ENCODE data around the gene CFAP46. TPM values are rescaled to one million over a fixed set of nuclear protein-coding genes. Genes with fewer than 3 reads are reported as not detected.

The CFAP46 gene
- total and polyA plus RNA-seq, 2 experiments from 2014 or later, result 3.1 to 5.4 TPM

GRCh38 chr10:132938472-132939339 lies 3.7 kb downstream of the CFAP46 start:
- no peaks in the 10 kb centered on the region for H3K79me2 ChIP-seq (replicated peaks; ENCODE audit: insufficient read depth)
- H3K4me1 Mint-ChIP-seq, result peaks cover 3% of the 10 kb centered on the region; the same call in 2 of the 3 replicates
- no peaks in the 10 kb centered on the region for H3K4me1 ChIP-seq (ENCODE audit: insufficient read depth)
- TF ChIP-seq ZNF331 (CRISPR knock-in tag; IDR thresholded peaks at IDR 0.05; ENCODE audit: low read depth), result peak; percentile 93
- TF ChIP-seq, protein P1, sequence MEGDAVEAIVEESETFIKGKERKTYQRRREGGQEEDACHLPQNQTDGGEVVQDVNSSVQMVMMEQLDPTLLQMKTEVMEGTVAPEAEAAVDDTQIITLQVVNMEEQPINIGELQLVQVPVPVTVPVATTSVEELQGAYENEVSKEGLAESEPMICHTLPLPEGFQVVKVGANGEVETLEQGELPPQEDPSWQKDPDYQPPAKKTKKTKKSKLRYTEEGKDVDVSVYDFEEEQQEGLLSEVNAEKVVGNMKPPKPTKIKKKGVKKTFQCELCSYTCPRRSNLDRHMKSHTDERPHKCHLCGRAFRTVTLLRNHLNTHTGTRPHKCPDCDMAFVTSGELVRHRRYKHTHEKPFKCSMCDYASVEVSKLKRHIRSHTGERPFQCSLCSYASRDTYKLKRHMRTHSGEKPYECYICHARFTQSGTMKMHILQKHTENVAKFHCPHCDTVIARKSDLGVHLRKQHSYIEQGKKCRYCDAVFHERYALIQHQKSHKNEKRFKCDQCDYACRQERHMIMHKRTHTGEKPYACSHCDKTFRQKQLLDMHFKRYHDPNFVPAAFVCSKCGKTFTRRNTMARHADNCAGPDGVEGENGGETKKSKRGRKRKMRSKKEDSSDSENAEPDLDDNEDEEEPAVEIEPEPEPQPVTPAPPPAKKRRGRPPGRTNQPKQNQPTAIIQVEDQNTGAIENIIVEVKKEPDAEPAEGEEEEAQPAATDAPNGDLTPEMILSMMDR (conservative IDR thresholded peaks at IDR 0.05; ENCODE audit: low read depth in 2 of 2), result peak; percentile 46 to 80
- no peak for TF ChIP-seq NANOG (IDR thresholded peaks at IDR 0.05; ENCODE audit: borderline replicate concordance)
- H3K27me3 Mint-ChIP-seq (ENCODE audit: insufficient read depth, low read depth, poor library complexity), result peaks cover 12% of the 10 kb centered on the region
- ATAC-seq (peak; percentile 79), DNase-seq (ENCODE audit: low spot score) (peak; percentile 81)
- H3F3A ChIP-seq (replicated peaks; ENCODE audit: low read depth), result no peaks in the 10 kb centered on the region
- no peaks in the 10 kb centered on the region for H3K9me3 Mint-ChIP-seq
- no peaks in the 10 kb centered on the region for H3K36me3 ChIP-seq (ENCODE audit: insufficient read depth)
- H3K27me3 ChIP-seq (ENCODE audit: insufficient read depth), result no peaks in the 10 kb centered on the region
- no peaks in the 10 kb centered on the region for H3K9me2 ChIP-seq (ENCODE audit: insufficient read depth)
- H3K36me3 Mint-ChIP-seq (ENCODE audit: low read depth), result no peaks in the 10 kb centered on the region; the same call in 2 of the 3 replicates
- no peak overlapping the region for H3K27ac Mint-ChIP-seq
- H3K4me3 ChIP-seq, result no peak overlapping the region
- H3K4me2 ChIP-seq, result no peak overlapping the region
- no peak overlapping the region for H3K27ac ChIP-seq (ENCODE audit: low read depth)
- H2AFZ ChIP-seq, result no peak overlapping the region
- H4K20me1 ChIP-seq (replicated peaks; ENCODE audit: insufficient read depth), result no peaks in the 10 kb centered on the region
- no peak overlapping the region for H3K4me3 Mint-ChIP-seq

- H3K27me3 ChIP-seq (ENCODE audit: insufficient read depth), result no peaks in the 10 kb centered on the region
- no peak overlapping the region for H3K27ac ChIP-seq (ENCODE audit: low read depth)
- H3K9me3 Mint-ChIP-seq, result no peaks in the 10 kb centered on the region
- no peak overlapping the region for H2AFZ ChIP-seq
- H3K27me3 Mint-ChIP-seq (ENCODE audit: insufficient read depth, low read depth, poor library complexity), result peaks cover 11% of the 10 kb centered on the region
- H3K4me3 Mint-ChIP-seq, result no peak overlapping the region
- H3K36me3 Mint-ChIP-seq (ENCODE audit: low read depth), result no peaks in the 10 kb centered on the region; the same call in 2 of the 3 replicates
- ATAC-seq, result no peak
- no peaks in the 10 kb centered on the region for H3K79me2 ChIP-seq (replicated peaks; ENCODE audit: insufficient read depth)
- H3K27ac Mint-ChIP-seq, result no peak overlapping the region
- no peak overlapping the region for H3K4me3 ChIP-seq
- H4K20me1 ChIP-seq (replicated peaks; ENCODE audit: insufficient read depth), result no peaks in the 10 kb centered on the region
- no peak for DNase-seq (ENCODE audit: low spot score)
- H3F3A ChIP-seq (replicated peaks; ENCODE audit: low read depth), result no peaks in the 10 kb centered on the region
- H3K9me2 ChIP-seq (ENCODE audit: insufficient read depth), result no peaks in the 10 kb centered on the region
- H3K4me2 ChIP-seq, result no peak overlapping the region
- H3K4me1 Mint-ChIP-seq, result peaks cover 2% of the 10 kb centered on the region; the same call in 1 of the 3 replicates
- H3K36me3 ChIP-seq (ENCODE audit: insufficient read depth), result no peaks in the 10 kb centered on the region
- no peaks in the 10 kb centered on the region for H3K4me1 ChIP-seq (ENCODE audit: insufficient read depth)
- TF ChIP-seq ZNF331 (CRISPR knock-in tag; IDR thresholded peaks at IDR 0.05; ENCODE audit: low read depth) (no peak), ZNF462 (CRISPR knock-in tag; IDR thresholded peaks at IDR 0.05) (no peak), JUNB (IDR thresholded peaks at IDR 0.05; ENCODE audit: unreplicated experiment) (no peak), STAT1 (IDR thresholded peaks at IDR 0.05; ENCODE audit: unreplicated experiment) (no peak), EZH2phosphoT487 (IDR thresholded peaks at IDR 0.05; ENCODE audit: unreplicated experiment) (no peak), POLR2AphosphoS5 (IDR thresholded peaks at IDR 0.05; ENCODE audit: low read depth) (no peak)
- TF ChIP-seq, protein P2, sequence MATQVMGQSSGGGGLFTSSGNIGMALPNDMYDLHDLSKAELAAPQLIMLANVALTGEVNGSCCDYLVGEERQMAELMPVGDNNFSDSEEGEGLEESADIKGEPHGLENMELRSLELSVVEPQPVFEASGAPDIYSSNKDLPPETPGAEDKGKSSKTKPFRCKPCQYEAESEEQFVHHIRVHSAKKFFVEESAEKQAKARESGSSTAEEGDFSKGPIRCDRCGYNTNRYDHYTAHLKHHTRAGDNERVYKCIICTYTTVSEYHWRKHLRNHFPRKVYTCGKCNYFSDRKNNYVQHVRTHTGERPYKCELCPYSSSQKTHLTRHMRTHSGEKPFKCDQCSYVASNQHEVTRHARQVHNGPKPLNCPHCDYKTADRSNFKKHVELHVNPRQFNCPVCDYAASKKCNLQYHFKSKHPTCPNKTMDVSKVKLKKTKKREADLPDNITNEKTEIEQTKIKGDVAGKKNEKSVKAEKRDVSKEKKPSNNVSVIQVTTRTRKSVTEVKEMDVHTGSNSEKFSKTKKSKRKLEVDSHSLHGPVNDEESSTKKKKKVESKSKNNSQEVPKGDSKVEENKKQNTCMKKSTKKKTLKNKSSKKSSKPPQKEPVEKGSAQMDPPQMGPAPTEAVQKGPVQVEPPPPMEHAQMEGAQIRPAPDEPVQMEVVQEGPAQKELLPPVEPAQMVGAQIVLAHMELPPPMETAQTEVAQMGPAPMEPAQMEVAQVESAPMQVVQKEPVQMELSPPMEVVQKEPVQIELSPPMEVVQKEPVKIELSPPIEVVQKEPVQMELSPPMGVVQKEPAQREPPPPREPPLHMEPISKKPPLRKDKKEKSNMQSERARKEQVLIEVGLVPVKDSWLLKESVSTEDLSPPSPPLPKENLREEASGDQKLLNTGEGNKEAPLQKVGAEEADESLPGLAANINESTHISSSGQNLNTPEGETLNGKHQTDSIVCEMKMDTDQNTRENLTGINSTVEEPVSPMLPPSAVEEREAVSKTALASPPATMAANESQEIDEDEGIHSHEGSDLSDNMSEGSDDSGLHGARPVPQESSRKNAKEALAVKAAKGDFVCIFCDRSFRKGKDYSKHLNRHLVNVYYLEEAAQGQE (IDR thresholded peaks at IDR 0.05; ENCODE audit: unreplicated experiment), result no peak
Observed at GRCh38 chr10:132937861-132938260, 4.5 kb downstream of the CFAP46 start.
